Thyroid gland (tissue), 4 donors: ENCODE measurements around the gene PSMD8.

Experiments
- POLR2A ChIP-seq, 2 donors: fragments of 450-650 bp; IDR thresholded peaks; one replicate each; pipeline ENCODE4 v1.6.1; 2017; ENCODE audit warnings: antibody characterized with exemption in 2 of 2, mild to moderate bottlenecking in 2 of 2, moderate library complexity in 1 of 2
- TF ChIP-seq, protein P1 (sequence below), 6 experiments: fragments of 200-600 bp in 3 of 6; fragments of 450-650 bp in 3 of 6; sonication (generic) in 3 of 6; IDR thresholded peaks; one replicate each; pipeline ENCODE4 v1.5.1; 2016 to 2019; ENCODE audit warnings: antibody characterized with exemption in 6 of 6, mild to moderate bottlenecking in 2 of 6, inconsistent platforms in 1 of 6, moderate library complexity in 1 of 6

DNA sequence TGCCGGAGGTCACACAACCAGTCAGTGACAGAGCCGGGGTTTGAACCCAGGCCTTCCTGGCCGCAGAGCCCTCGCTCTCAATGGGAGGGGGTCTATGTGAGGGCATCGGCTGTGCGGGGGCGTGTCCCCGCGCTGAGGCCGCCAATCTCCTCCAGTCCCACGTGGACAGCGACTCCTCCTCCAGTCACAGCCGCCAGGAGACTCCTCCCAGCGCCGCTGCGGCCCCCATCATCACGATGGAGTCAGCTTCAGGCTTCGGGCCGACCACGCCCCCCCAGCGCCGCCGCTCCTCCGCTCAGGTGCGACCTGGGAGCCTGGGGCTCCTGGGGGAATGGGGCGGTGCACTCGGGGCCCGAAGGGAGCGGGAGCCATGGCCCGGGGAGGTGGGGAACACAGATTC is 20.1 kb downstream of the PSMD8 start:
- TF ChIP-seq, protein P1, sequence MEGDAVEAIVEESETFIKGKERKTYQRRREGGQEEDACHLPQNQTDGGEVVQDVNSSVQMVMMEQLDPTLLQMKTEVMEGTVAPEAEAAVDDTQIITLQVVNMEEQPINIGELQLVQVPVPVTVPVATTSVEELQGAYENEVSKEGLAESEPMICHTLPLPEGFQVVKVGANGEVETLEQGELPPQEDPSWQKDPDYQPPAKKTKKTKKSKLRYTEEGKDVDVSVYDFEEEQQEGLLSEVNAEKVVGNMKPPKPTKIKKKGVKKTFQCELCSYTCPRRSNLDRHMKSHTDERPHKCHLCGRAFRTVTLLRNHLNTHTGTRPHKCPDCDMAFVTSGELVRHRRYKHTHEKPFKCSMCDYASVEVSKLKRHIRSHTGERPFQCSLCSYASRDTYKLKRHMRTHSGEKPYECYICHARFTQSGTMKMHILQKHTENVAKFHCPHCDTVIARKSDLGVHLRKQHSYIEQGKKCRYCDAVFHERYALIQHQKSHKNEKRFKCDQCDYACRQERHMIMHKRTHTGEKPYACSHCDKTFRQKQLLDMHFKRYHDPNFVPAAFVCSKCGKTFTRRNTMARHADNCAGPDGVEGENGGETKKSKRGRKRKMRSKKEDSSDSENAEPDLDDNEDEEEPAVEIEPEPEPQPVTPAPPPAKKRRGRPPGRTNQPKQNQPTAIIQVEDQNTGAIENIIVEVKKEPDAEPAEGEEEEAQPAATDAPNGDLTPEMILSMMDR (IDR thresholded peaks at IDR 0.05): no peak
- no peak for TF ChIP-seq POLR2A (IDR thresholded peaks at IDR 0.05)
